ENCODE measurements around the gene ADGRG3.

ADGRG3 gene

DNA sequence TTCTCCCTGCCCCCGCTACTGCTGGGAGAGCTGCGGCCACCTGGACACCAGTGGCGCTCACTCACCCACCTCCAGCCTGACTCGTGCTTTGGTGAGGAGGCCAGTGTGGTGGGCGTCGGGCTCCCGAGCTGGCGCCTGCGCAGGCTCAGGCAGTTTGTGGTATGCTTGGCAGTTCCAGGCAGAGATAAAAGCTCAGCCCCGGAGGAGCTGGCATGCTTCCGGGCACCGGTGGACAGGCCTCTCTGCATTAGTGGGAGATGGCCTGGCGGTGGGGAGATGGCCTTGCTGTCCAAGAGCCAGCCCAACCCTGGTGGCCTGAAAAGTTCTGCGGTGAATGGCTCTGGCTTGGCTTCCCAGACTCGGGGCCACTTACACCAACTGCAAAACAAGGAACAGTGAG lies 35.5 kb upstream of the ADGRG3 start:
- Histone ChIP-seq H3K36me3 (ENCODE audit: control insufficient read depth, insufficient read depth, low read length) (no peaks in the 10 kb centered on the region), H3K27ac (ENCODE audit: low read length) (no peak overlapping the region), H3K4me1 (ENCODE audit: control insufficient read depth, insufficient read depth, low read length) (peaks cover 2% of the 10 kb centered on the region; the same call in 1 of the 2 replicates), H3K9me3 (ENCODE audit: control insufficient read depth, insufficient read depth, low read length) (no peaks in the 10 kb centered on the region), H3K27me3 (ENCODE audit: control insufficient read depth, insufficient read depth, low read length) (no peaks in the 10 kb centered on the region), H3K4me3 (ENCODE audit: low read length) (no peak overlapping the region)
- WGBS (ENCODE audit: insufficient coverage, insufficient read length) = no CpG with 5 or more reads among the region's 15 CpGs
- no peak for DNase-seq (ENCODE audit: low read depth, low spot score)

DNA sequence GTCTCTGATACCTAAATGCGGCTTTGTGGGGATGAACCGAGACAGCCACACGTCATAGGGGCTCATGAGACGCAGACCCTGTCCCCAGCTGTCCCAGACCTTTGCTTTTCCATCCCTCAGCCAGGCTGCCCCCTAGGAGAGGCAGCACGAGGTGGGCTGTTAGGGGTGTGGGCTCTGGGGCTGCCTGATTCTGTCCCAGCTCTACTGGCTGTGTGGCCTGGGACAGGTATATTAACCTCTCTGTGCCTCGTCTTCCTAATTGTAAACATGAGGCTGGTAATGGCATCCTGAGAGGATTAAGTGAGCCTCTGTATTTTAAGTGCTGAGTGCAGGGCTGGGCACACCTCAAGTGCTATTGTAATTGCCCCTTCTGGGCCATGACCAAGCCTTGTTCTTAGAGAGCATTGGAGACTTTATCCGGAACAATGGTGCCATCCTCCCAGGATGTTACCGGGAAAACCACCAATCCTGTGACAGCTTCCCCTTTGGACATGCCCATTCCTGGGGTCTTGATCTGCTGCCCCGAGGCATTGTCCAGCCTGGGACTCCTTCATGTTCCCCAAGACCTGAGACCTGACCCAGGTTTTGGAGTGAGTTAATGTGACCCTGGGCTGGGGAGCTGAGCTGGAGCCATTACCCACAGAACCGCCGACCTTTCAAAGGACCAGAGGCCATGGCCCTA lies 34.6 kb upstream of the ADGRG3 start:
- Histone ChIP-seq H3K27ac (ENCODE audit: low read length) (no peak overlapping the region), H3K9me3 (ENCODE audit: control insufficient read depth, insufficient read depth, low read length) (no peaks in the 10 kb centered on the region), H3K27me3 (ENCODE audit: control insufficient read depth, insufficient read depth, low read length) (no peaks in the 10 kb centered on the region), H3K36me3 (ENCODE audit: control insufficient read depth, insufficient read depth, low read length) (no peaks in the 10 kb centered on the region), H3K4me1 (ENCODE audit: control insufficient read depth, insufficient read depth, low read length) (peaks cover 2% of the 10 kb centered on the region; the same call in 1 of the 2 replicates), H3K4me3 (ENCODE audit: low read length) (no peak overlapping the region)
- DNase-seq (ENCODE audit: low read depth, low spot score) = no peak
- no CpG with 5 or more reads among the region's 11 CpGs for WGBS (ENCODE audit: insufficient coverage, insufficient read length)

DNA sequence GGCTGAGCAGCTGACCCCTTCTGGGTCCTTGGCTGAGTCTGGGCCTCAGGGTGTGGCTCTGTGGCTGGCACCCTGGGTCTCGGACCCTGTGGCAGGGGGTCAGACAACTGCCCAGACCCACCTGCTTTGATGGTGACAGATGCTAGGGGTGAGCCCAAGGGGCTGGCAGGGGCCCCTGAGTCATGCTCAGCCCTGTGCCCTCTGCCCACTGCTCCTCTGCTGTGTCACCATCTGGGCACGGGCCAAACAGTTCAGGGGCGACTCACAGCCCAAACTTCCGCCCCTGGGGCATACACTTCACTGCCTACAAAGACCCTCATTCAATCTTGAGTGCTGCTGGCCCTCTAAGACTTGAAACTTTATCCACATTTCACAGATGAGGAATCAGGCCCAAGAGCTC lies 33.9 kb upstream of the ADGRG3 start:
- no peak overlapping the region for H3K4me3 ChIP-seq (ENCODE audit: low read length)
- H3K27ac ChIP-seq (ENCODE audit: low read length) = no peak overlapping the region
- H3K36me3 ChIP-seq (ENCODE audit: control insufficient read depth, insufficient read depth, low read length) = no peaks in the 10 kb centered on the region
- no peaks in the 10 kb centered on the region for H3K27me3 ChIP-seq (ENCODE audit: control insufficient read depth, insufficient read depth, low read length)
- WGBS (ENCODE audit: insufficient coverage, insufficient read length) = no CpG with 5 or more reads among the region's 4 CpGs
- H3K4me1 ChIP-seq (ENCODE audit: control insufficient read depth, insufficient read depth, low read length) = no peaks in the 10 kb centered on the region
- no peaks in the 10 kb centered on the region for H3K9me3 ChIP-seq (ENCODE audit: control insufficient read depth, insufficient read depth, low read length)
- no peak for DNase-seq (ENCODE audit: low read depth, low spot score)

DNA sequence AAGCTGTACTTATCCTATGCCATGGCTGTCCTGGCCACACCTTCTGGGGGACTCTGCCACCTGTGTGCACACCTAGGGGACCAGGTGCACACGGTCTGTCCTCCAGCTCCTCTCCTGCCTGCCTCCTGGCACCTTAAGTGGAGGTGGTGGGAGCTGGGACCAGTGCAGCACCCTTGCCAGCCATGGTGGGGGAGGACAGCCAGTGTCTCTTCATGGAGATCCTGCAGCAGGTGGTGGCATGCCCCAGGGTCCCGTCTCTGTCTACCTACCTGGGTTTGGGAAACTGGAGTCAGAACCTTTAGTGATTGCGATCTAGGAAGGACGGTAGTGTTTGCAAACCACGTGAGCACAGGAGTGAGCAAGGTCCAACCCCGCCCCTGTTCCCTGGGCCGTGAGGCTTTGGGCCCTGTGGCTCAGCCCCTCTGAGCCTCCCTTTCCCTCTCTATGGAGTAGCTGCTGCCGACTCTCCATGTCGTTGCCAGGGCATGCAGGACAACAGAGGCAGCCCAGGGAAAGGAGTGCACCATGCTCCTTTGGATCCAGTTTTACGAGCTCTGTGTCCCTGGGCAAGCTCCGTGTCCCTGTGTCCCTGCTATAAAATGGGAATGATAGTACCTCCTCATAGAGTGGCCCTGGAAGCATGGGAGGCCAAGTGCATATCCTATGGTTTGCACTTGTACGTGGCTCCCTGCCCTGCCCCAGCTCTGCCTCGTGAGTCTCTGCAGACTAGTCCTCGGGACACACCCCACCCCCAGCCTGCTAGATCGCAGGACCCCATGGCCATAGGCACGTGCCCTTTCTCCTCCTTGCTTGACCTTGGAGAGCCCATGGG lies 32.6 kb upstream of the ADGRG3 start:
- WGBS (ENCODE audit: insufficient coverage, insufficient read length) = no CpG with 5 or more reads among the region's 16 CpGs
- no peaks in the 10 kb centered on the region for H3K4me1 ChIP-seq (ENCODE audit: control insufficient read depth, insufficient read depth, low read length)

DNA sequence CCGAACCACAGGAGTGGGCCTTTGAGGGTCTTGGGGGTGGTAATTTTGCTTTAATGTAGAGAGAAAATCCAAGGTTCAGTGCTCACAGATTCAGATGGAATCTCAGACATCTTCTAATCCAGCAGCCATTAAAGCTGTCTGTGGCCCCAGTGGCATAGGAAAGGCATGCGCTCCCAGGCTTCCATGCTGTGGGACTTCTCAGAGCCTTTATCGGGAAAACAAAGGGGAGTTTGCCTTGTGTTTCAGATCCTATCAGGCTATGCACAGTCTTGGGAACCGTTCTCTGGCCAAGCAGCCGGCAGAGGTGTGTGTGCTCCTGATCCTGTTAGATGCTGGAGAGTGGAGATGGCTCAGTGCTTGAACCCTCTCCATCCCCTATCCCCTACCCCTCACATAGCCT lies 31.9 kb upstream of the ADGRG3 start:
- Histone ChIP-seq H3K9me3 (ENCODE audit: control insufficient read depth, insufficient read depth, low read length) (no peaks in the 10 kb centered on the region), H3K4me3 (ENCODE audit: low read length) (no peak overlapping the region), H3K27ac (ENCODE audit: low read length) (no peak overlapping the region), H3K36me3 (ENCODE audit: control insufficient read depth, insufficient read depth, low read length) (no peaks in the 10 kb centered on the region), H3K27me3 (ENCODE audit: control insufficient read depth, insufficient read depth, low read length) (no peaks in the 10 kb centered on the region), H3K4me1 (ENCODE audit: control insufficient read depth, insufficient read depth, low read length) (no peaks in the 10 kb centered on the region)
- DNase-seq (ENCODE audit: low read depth, low spot score) = no peak
- no CpG with 5 or more reads among the region's 5 CpGs for WGBS (ENCODE audit: insufficient coverage, insufficient read length)

More for the DNA sequence above, 32.6 kb upstream of the ADGRG3 start:
- H3K27me3 ChIP-seq (ENCODE audit: control insufficient read depth, insufficient read depth, low read length) = no peaks in the 10 kb centered on the region
- no peaks in the 10 kb centered on the region for H3K9me3 ChIP-seq (ENCODE audit: control insufficient read depth, insufficient read depth, low read length)
- H3K27ac ChIP-seq (ENCODE audit: low read length) = no peak overlapping the region
- H3K4me3 ChIP-seq (ENCODE audit: low read length) = no peak overlapping the region
- DNase-seq (ENCODE audit: low read depth, low spot score) = no peak
- H3K36me3 ChIP-seq (ENCODE audit: control insufficient read depth, insufficient read depth, low read length) = no peaks in the 10 kb centered on the region

DNA sequence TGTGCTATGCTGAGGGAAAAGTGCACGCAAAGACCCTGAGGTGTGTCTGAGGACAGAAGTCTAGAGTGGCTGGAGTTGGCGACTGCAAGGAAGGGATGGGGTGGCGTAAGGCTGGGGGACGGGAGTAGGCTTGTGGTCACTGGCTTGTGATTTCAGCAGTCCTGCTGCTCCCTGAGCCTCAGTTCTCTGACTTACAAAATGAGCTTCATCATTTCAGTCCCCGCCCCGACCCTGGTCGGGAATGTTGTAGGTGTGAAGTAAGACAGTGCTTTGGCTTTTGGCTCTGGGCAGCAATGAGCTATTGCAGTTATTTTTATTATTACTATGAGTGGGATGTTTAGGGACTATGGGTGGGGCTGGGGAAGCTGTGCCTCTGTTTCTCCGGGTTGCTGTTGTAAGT lies 31.1 kb upstream of the ADGRG3 start:
- no peak for DNase-seq (ENCODE audit: low read depth, low spot score)
- Histone ChIP-seq H3K36me3 (ENCODE audit: control insufficient read depth, insufficient read depth, low read length) (no peaks in the 10 kb centered on the region), H3K4me1 (ENCODE audit: control insufficient read depth, insufficient read depth, low read length) (no peaks in the 10 kb centered on the region), H3K27ac (ENCODE audit: low read length) (no peak overlapping the region), H3K4me3 (ENCODE audit: low read length) (no peak overlapping the region), H3K27me3 (ENCODE audit: control insufficient read depth, insufficient read depth, low read length) (no peaks in the 10 kb centered on the region), H3K9me3 (ENCODE audit: control insufficient read depth, insufficient read depth, low read length) (no peaks in the 10 kb centered on the region)
- WGBS (ENCODE audit: insufficient coverage, insufficient read length) = no CpG with 5 or more reads among the region's 8 CpGs

DNA sequence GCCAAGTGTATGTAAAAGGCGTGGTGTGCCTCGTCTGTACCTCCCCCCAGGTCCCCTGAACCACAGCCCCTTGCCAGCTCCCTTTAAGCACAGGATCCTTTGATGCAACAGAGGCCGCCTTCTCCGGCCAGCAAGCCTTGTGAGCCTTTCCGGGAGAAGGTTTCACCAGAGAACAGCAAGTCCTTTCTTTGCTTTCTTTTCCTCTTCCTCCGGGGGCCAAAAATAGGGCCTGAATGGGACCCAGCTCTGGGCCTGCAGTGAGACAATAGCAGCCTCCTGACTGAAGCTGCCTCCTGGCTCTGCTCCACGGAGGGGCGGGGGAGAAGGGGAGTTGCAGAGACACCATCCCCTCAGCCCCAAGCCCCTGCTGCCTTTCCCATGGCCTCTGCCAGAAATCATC lies 30.7 kb upstream of the ADGRG3 start:
- H3K9me3 ChIP-seq (ENCODE audit: control insufficient read depth, insufficient read depth, low read length) = no peaks in the 10 kb centered on the region
- H3K27ac ChIP-seq (ENCODE audit: low read length) = no peak overlapping the region
- H3K27me3 ChIP-seq (ENCODE audit: control insufficient read depth, insufficient read depth, low read length) = no peaks in the 10 kb centered on the region
- H3K36me3 ChIP-seq (ENCODE audit: control insufficient read depth, insufficient read depth, low read length) = no peaks in the 10 kb centered on the region
- WGBS (ENCODE audit: insufficient coverage, insufficient read length) = no CpG with 5 or more reads among the region's 8 CpGs
- no peaks in the 10 kb centered on the region for H3K4me1 ChIP-seq (ENCODE audit: control insufficient read depth, insufficient read depth, low read length)
- no peak for DNase-seq (ENCODE audit: low read depth, low spot score)
- H3K4me3 ChIP-seq (ENCODE audit: low read length) = no peak overlapping the region

DNA sequence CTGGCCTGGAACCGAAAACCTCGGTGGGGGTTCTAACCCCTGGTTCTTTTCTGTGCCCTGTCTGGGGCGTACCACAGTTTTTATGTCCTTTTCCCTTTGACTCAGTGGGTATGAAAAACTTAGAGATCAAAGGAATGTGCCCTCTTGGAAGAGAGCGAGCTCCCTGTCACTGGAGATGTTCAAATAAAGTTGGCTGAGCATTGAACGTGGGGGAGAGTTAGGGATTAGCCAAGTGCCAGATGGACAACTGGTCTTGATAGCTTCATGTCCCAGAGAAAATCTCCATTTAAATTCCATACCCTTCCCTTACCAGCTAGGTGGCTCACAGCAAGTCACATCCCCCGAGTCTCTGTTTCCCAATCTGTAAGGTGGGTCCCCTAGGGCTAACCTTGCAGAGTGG lies 30.1 kb upstream of the ADGRG3 start:
- H3K4me1 ChIP-seq (ENCODE audit: control insufficient read depth, insufficient read depth, low read length) = no peaks in the 10 kb centered on the region
- H3K36me3 ChIP-seq (ENCODE audit: control insufficient read depth, insufficient read depth, low read length) = no peaks in the 10 kb centered on the region
- no CpG with 5 or more reads among the region's 6 CpGs for WGBS (ENCODE audit: insufficient coverage, insufficient read length)
- no peaks in the 10 kb centered on the region for H3K27me3 ChIP-seq (ENCODE audit: control insufficient read depth, insufficient read depth, low read length)
- H3K4me3 ChIP-seq (ENCODE audit: low read length) = no peak overlapping the region
- no peak overlapping the region for H3K27ac ChIP-seq (ENCODE audit: low read length)
- no peaks in the 10 kb centered on the region for H3K9me3 ChIP-seq (ENCODE audit: control insufficient read depth, insufficient read depth, low read length)
- no peak for DNase-seq (ENCODE audit: low read depth, low spot score)

DNA sequence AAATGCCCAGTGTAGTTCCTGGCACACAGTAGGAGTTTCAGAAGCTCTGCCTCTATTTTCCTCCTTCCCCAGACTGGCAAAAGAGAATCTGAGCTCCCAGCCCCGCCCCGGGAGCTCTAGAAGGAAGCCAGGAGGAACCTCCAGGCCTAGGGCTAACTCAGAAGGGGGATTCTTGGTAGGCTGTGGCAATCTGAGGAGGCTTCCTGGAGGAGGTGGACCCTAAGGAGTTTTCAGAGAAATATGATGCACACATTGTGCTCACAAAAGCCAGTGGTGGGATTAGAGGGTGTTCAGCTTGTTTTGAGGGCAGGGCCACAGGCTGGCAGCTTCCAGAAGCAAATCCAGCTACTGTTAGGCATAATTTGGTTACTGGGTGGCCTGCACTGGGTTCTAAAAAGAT lies 29.7 kb upstream of the ADGRG3 start:
- no CpG with 5 or more reads among the region's 2 CpGs for WGBS (ENCODE audit: insufficient coverage, insufficient read length)
- H3K27ac ChIP-seq (ENCODE audit: low read length) = no peak overlapping the region

DNA sequence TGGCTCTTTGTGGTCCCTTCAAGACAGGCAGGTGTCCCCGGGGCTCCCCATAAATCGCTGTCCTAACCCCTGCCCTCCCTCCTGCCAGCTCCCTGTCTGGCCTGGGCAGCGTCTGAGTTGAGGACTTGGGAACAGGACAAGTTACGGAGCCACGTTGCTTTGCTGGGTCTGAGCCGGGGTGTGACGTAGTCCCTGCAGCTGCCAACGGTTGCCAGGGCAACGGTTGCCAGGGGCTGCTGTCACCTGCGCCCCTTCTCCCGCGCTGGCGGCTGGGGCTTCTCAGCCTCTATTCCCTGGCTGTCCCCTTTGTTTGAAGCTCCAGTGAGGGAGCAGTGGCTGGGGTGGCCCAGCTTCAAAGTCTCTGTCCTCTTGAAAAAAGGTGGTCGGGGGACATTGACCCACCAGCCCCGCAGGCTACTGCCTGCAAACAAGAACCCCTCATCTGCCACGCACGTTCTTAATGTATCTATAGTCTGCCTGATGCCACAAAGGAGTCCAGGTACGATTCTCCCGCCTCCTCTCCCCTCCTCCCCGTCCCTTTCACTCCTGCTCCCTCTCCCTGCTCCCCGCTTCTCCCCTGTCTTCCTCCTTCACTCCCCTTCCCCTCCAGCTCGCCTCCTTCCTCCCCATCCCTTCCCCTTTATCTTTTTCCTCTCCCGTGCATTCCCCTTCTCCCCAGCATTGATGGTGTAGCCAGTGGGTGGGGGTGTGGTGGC lies 28.8 kb upstream of the ADGRG3 start:
- Histone ChIP-seq H3K27ac (ENCODE audit: low read length) (no peak overlapping the region), H3K27me3 (ENCODE audit: control insufficient read depth, insufficient read depth, low read length) (no peaks in the 10 kb centered on the region), H3K4me1 (ENCODE audit: control insufficient read depth, insufficient read depth, low read length) (no peaks in the 10 kb centered on the region), H3K36me3 (ENCODE audit: control insufficient read depth, insufficient read depth, low read length) (no peaks in the 10 kb centered on the region), H3K4me3 (ENCODE audit: low read length) (no peak overlapping the region), H3K9me3 (ENCODE audit: control insufficient read depth, insufficient read depth, low read length) (no peaks in the 10 kb centered on the region)
- WGBS (ENCODE audit: insufficient coverage, insufficient read length) = no CpG with 5 or more reads among the region's 23 CpGs
- no peak for DNase-seq (ENCODE audit: low read depth, low spot score)

More for the DNA sequence above, 29.7 kb upstream of the ADGRG3 start:
- no peaks in the 10 kb centered on the region for H3K9me3 ChIP-seq (ENCODE audit: control insufficient read depth, insufficient read depth, low read length)
- no peaks in the 10 kb centered on the region for H3K36me3 ChIP-seq (ENCODE audit: control insufficient read depth, insufficient read depth, low read length)
- H3K4me3 ChIP-seq (ENCODE audit: low read length) = no peak overlapping the region
- DNase-seq (ENCODE audit: low read depth, low spot score) = no peak
- H3K4me1 ChIP-seq (ENCODE audit: control insufficient read depth, insufficient read depth, low read length) = no peaks in the 10 kb centered on the region
- H3K27me3 ChIP-seq (ENCODE audit: control insufficient read depth, insufficient read depth, low read length) = no peaks in the 10 kb centered on the region
